Ascending aorta (tissue), 2 donors: ENCODE data around the gene METTL21C. TPM values are rescaled to one million over a fixed set of nuclear protein-coding genes. Genes with fewer than 3 reads are reported as not detected.

ENCODE experiments used
- DNase-seq, 2 donors: peaks; one replicate each; pipeline ENCODE4 v3.0.0-alpha.2; 2019; ENCODE audit warnings: low spot score in 2 of 2
- H3K27ac ChIP-seq, 2 donors: fragments of 200-600 bp; sonication (generic); one replicate each; pipeline ENCODE4 v1.5.1; 2016 to 2017; ENCODE audit warnings: mild to moderate bottlenecking in 1 of 2
- H3K27me3 ChIP-seq: fragments of 200-600 bp; sonication (generic); one replicate; pipeline ENCODE4 v1.5.1; 2017
- H3K36me3 ChIP-seq, 2 donors: fragments of 200-600 bp; sonication (generic); one replicate each; pipeline ENCODE4 v1.5.1; 2016
- H3K4me1 ChIP-seq, 2 donors: fragments of 200-600 bp; sonication (generic); one replicate each; pipeline ENCODE4 v1.5.1; 2016 to 2017; ENCODE audit warnings: mild to moderate bottlenecking in 1 of 2
- H3K4me3 ChIP-seq, 2 donors: fragments of 200-600 bp; sonication (generic); one replicate each; pipeline ENCODE4 v1.5.1; 2016 to 2017; ENCODE audit warnings: mild to moderate bottlenecking in 1 of 2
- H3K9me3 ChIP-seq, 2 donors: fragments of 200-600 bp; sonication (generic); one replicate each; pipeline ENCODE4 v1.5.1; 2016
- intact Hi-C: fragments of 100-400 bp; cut with DNase I; formaldehyde crosslinking; loops from one replicate; pipeline ENCODE4 v1.15.1; 2023
- total RNA-seq: library from RNA; depleted of rRNA; stranded (reverse); fragments of >200 nt; gene quantifications from one replicate; pipeline ENCODE4 v1.1.0, GENCODE V29; 2016
- TF ChIP-seq, protein P1 (sequence below), 3 experiments: fragments of 200-600 bp in 2 of 3; fragments of 450-650 bp in 1 of 3; sonication (generic) in 2 of 3; IDR thresholded peaks; one replicate each; pipeline ENCODE4 v1.5.1; 2016 to 2019; ENCODE audit warnings: antibody characterized with exemption in 3 of 3, mild to moderate bottlenecking in 1 of 3, moderate library complexity in 1 of 3

The METTL21C gene
- total RNA-seq, 1 donor from 2014 or later, result not detected

DNA sequence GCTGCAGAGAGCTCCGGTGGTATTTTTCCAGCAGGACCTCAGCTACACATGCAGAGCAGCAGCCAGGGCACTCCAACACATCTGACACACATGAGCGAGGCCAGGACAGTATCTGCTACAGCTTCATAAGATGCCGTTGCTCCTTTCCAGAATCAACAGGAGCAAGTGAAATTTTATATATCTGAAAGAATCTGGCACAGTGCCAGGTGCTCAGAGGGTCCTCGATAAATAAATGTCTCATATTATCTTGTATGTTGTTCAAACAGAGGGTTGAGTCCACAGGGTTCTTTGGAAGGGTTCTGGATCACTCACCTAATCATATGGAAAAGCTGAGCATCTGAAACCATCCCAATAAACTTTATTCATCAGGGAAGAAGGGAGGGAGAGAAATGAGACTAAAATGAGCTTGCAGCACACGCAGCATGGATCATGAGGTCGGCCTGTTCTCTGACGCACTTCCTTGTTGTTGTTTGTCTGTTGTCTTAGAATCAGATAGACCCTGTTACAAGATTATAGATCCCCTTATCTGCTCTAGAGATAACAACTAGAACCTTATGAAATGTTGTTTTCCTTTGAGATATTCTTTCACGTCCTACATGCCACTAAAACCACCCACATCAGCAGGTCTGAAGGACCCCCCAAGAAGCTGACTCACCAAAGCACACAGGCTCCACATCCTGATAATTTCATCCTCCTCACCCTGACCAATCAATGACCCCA, 3.2 kb upstream of the METTL21C start:
- H3K4me3 ChIP-seq, result no peak overlapping the region
- TF ChIP-seq, protein P1, sequence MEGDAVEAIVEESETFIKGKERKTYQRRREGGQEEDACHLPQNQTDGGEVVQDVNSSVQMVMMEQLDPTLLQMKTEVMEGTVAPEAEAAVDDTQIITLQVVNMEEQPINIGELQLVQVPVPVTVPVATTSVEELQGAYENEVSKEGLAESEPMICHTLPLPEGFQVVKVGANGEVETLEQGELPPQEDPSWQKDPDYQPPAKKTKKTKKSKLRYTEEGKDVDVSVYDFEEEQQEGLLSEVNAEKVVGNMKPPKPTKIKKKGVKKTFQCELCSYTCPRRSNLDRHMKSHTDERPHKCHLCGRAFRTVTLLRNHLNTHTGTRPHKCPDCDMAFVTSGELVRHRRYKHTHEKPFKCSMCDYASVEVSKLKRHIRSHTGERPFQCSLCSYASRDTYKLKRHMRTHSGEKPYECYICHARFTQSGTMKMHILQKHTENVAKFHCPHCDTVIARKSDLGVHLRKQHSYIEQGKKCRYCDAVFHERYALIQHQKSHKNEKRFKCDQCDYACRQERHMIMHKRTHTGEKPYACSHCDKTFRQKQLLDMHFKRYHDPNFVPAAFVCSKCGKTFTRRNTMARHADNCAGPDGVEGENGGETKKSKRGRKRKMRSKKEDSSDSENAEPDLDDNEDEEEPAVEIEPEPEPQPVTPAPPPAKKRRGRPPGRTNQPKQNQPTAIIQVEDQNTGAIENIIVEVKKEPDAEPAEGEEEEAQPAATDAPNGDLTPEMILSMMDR (IDR thresholded peaks at IDR 0.05), result no peak
- DNase-seq, result no peak
- no peak overlapping the region for H3K27ac ChIP-seq
- no peaks in the 10 kb centered on the region for H3K4me1 ChIP-seq
- H3K36me3 ChIP-seq, result no peaks in the 10 kb centered on the region
- H3K27me3 ChIP-seq, result no peaks in the 10 kb centered on the region
- H3K9me3 ChIP-seq, result no peaks in the 10 kb centered on the region
- intact Hi-C loops, result no loop called here

DNA sequence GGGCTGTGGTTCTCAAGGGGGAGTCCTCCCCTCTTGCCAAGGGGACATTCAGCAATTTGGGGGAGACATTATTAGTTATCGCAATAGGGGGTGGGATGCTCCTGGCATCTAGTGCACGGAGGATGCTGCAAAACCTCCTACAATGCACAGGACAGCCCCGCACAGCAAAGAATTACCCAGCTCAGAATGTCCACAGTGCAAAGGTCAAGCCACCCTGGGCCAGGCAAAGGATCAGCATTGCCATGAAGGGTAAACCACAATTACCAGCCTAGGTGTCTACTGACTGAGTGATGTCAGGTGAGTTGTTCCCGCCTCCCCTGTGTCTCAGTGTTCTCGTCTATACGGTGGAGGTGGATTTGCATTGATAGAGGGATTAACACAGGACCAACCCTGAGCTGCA, 2.4 kb upstream of the METTL21C start:
- Histone ChIP-seq H3K27me3 (no peaks in the 10 kb centered on the region), H3K27ac (no peak overlapping the region), H3K4me1 (no peaks in the 10 kb centered on the region), H3K9me3 (no peaks in the 10 kb centered on the region), H3K36me3 (no peaks in the 10 kb centered on the region), H3K4me3 (no peak overlapping the region)
- intact Hi-C loops, result no loop called here
- DNase-seq, result no peak
- TF ChIP-seq, protein P1 (IDR thresholded peaks at IDR 0.05), result no peak

DNA sequence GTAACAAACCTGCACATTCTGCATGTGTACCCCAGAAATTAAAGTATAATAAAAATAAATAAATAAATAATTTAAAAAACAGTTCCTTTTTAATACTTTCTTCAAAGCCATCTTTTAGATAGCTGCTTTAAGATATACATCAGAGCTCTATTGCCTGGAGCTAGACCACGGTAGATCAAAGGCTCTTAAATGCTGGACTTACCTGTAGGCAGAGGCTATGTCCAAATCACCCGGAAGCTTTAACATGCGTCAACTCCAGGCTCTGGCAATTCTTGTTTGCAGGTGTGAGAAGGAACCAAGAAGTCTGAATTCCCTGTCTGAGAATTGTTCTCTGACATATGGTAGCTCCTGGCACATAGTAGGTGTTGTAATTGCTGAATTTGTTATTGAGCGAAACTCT, 1.6 kb upstream of the METTL21C start:
- Histone ChIP-seq H3K9me3 (no peaks in the 10 kb centered on the region), H3K27me3 (no peaks in the 10 kb centered on the region), H3K4me3 (no peak overlapping the region), H3K36me3 (no peaks in the 10 kb centered on the region), H3K4me1 (no peaks in the 10 kb centered on the region), H3K27ac (no peak overlapping the region)
- intact Hi-C loops, result no loop called here
- DNase-seq, result no peak
- TF ChIP-seq, protein P1 (IDR thresholded peaks at IDR 0.05), result no peak

DNA sequence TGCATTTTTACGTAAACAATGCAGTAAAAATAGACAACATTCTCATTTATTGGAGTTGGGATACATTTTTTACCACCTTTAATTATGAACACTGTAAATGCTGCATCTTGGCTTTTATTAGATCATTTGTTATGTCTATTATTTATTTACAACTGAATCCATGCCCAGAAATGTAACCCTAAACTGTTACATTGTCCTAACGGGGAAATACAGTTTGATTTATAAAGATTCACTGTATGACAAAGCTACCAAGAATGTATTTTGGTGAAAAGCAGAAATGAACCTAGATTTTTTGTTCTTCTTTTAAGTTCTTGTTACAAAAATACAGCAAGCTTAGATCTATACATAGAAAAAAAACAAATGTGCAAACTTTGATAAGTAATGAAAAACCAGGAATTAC, 1.1 kb downstream of the METTL21C start:
- intact Hi-C loops, result no loop called here
- Histone ChIP-seq H3K27me3 (no peaks in the 10 kb centered on the region), H3K4me3 (no peak overlapping the region), H3K4me1 (no peaks in the 10 kb centered on the region), H3K9me3 (no peaks in the 10 kb centered on the region), H3K36me3 (no peaks in the 10 kb centered on the region), H3K27ac (no peak overlapping the region)
- TF ChIP-seq, protein P1 (IDR thresholded peaks at IDR 0.05), result no peak
- no peak for DNase-seq

DNA sequence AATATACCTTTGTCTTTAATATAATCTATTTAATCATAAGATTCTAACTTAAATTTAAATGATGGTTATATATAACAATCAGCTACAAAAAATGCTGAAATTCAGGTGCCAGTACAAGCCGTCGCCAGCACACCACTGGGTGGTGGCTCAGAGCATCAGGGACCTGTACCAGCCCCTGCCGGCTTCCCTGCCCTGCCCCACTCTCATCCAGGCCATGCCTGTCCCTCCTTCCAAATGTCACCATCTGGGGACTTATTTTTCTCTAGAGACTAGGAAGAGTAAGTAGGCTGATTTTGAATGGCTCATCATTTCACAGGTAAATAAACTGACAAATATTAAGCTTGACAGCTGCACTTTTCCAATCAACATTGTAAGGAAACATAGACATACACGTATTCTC, 1.6 kb downstream of the METTL21C start:
- TF ChIP-seq, protein P1 (IDR thresholded peaks at IDR 0.05), result no peak
- H3K27ac ChIP-seq, result no peak overlapping the region
- no peak for DNase-seq
- no peaks in the 10 kb centered on the region for H3K36me3 ChIP-seq
- H3K4me3 ChIP-seq, result no peak overlapping the region
- H3K27me3 ChIP-seq, result no peaks in the 10 kb centered on the region
- intact Hi-C loops, result no loop called here
- no peaks in the 10 kb centered on the region for H3K4me1 ChIP-seq
- H3K9me3 ChIP-seq, result no peaks in the 10 kb centered on the region

DNA sequence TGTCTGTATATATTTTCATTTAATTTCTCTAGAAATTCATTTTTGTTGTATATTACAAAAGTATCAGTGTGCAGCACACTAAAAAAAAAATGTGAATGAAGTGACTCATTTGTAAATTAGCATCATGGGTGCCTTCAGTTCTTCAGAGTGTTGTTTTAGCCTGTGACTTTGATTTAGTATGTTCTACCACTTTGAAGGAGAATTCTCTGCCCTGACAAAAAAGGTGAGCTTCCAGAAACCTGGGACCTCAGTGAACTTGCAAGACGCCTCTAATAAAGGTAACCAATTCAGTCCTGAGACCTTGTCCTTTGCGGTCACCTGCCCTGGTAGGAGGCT, 2.4 kb downstream of the METTL21C start:
- DNase-seq, result no peak
- H3K27ac ChIP-seq, result no peak overlapping the region
- no peaks in the 10 kb centered on the region for H3K9me3 ChIP-seq
- no peak overlapping the region for H3K4me3 ChIP-seq
- no peaks in the 10 kb centered on the region for H3K4me1 ChIP-seq
- TF ChIP-seq, protein P1 (IDR thresholded peaks at IDR 0.05), result no peak
- no peaks in the 10 kb centered on the region for H3K27me3 ChIP-seq
- intact Hi-C loops, result no loop called here
- H3K36me3 ChIP-seq, result no peaks in the 10 kb centered on the region
